Ishikawa (cell line): Measurements from ENCODE around the gene ISOC1.

Experiments
- CEBPB ChIP-seq: IDR thresholded peaks from 2 replicates; pipeline ENCODE4 v1.6.1; 2012
- CREB1 ChIP-seq: IDR thresholded peaks from 2 replicates; pipeline ENCODE4 v1.6.1; 2012; ENCODE audit warnings: low read depth
- EGR1 ChIP-seq: IDR thresholded peaks from 2 replicates; pipeline ENCODE4 v1.6.1; 2012
- EP300 ChIP-seq: IDR thresholded peaks from 2 replicates; pipeline ENCODE4 v1.6.1; 2012; ENCODE audit warnings: borderline replicate concordance
- FOXM1 ChIP-seq: IDR thresholded peaks from 2 replicates; pipeline ENCODE4 v1.6.1; 2012; ENCODE audit warnings: low read depth, borderline replicate concordance
- NFIC ChIP-seq: IDR thresholded peaks from 2 replicates; pipeline ENCODE4 v1.6.1; 2012
- RAD21 ChIP-seq: IDR thresholded peaks from 2 replicates; pipeline ENCODE4 v1.6.1; 2012; ENCODE audit warnings: low read depth
- TAF1 ChIP-seq: IDR thresholded peaks from 2 replicates; pipeline ENCODE4 v1.6.1; 2012; ENCODE audit warnings: low read depth, mild to moderate bottlenecking
- TCF12 ChIP-seq: IDR thresholded peaks from 2 replicates; pipeline ENCODE4 v1.6.1; 2012; ENCODE audit warnings: low read depth
- TEAD4 ChIP-seq: IDR thresholded peaks from 2 replicates; pipeline ENCODE4 v1.6.1; 2012
- YY1 ChIP-seq: IDR thresholded peaks from 2 replicates; pipeline ENCODE4 v1.6.1; 2012; ENCODE audit warnings: low read depth
- ZBTB7A ChIP-seq: IDR thresholded peaks from 2 replicates; pipeline ENCODE4 v1.6.1; 2012; ENCODE audit warnings: low read depth
- TF ChIP-seq, protein P1 (sequence below): IDR thresholded peaks from 2 replicates; pipeline ENCODE4 v1.6.1; 2012; ENCODE audit warnings: low read depth, mild to moderate bottlenecking
- TF ChIP-seq, protein P2 (sequence below): IDR thresholded peaks from 2 replicates; pipeline ENCODE4 v1.6.1; 2012
- TF ChIP-seq, protein P3 (sequence below): IDR thresholded peaks from 2 replicates; pipeline ENCODE4 v1.6.1; 2012

The ISOC1 gene

DNA sequence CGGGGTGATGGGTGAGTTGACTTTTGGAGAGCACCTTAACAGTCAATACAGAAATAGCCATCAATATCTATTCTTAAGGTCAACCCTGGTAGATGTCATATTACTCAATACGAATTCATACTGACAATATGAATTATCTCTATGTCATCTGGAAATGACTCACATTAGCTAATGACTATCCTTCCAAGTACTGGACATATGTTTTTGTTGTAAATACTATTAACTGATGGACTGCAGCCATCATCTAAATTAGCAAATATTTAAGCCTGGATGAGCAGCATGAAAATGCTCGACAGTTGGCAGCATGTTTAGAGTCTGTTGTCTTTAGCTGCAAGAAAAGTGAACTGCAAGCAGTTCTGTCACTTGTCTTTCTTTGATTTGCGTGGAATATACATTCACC is 19.6 kb upstream of the ISOC1 start:
- TF ChIP-seq, protein P1, sequence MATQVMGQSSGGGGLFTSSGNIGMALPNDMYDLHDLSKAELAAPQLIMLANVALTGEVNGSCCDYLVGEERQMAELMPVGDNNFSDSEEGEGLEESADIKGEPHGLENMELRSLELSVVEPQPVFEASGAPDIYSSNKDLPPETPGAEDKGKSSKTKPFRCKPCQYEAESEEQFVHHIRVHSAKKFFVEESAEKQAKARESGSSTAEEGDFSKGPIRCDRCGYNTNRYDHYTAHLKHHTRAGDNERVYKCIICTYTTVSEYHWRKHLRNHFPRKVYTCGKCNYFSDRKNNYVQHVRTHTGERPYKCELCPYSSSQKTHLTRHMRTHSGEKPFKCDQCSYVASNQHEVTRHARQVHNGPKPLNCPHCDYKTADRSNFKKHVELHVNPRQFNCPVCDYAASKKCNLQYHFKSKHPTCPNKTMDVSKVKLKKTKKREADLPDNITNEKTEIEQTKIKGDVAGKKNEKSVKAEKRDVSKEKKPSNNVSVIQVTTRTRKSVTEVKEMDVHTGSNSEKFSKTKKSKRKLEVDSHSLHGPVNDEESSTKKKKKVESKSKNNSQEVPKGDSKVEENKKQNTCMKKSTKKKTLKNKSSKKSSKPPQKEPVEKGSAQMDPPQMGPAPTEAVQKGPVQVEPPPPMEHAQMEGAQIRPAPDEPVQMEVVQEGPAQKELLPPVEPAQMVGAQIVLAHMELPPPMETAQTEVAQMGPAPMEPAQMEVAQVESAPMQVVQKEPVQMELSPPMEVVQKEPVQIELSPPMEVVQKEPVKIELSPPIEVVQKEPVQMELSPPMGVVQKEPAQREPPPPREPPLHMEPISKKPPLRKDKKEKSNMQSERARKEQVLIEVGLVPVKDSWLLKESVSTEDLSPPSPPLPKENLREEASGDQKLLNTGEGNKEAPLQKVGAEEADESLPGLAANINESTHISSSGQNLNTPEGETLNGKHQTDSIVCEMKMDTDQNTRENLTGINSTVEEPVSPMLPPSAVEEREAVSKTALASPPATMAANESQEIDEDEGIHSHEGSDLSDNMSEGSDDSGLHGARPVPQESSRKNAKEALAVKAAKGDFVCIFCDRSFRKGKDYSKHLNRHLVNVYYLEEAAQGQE: no peak
- TF ChIP-seq FOXM1 (no peak), EP300 (no peak), CREB1 (no peak), CEBPB (no peak), YY1 (no peak), TAF1 (no peak)
- TF ChIP-seq, protein P2, sequence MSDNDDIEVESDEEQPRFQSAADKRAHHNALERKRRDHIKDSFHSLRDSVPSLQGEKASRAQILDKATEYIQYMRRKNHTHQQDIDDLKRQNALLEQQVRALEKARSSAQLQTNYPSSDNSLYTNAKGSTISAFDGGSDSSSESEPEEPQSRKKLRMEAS: no peak

DNA sequence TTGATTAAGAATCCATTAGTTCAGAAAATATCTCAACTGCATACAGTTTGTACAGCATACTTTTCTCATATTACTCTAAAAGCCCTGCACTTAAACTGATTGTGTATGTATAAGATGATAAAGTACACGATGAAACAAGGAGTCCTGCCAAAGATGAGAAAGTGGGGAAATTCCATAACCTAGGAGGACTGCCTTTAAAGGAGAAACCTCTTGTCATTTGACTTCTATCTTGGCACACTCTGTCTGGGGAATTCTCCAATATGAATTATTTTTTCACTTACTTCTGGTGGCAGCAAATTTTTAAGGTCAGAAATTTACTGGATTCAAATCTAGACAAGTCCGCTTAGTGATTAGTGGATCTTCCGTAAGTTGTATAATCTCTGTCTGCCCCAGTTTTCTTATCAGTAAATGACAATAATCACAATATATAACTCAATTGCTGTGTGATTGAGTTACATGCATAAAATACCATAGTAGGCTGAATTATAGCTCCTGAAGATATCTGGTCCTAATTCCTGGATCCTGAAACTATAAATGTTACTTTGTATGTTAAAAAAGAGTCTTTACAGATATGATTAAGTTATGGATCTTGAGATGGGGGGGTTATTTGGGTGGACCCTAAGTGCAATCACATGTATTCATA is 17.0 kb upstream of the ISOC1 start:
- TF ChIP-seq YY1 (no peak), TAF1 (no peak), CREB1 (no peak), NFIC (no peak), EP300 (no peak), CEBPB (no peak), ZBTB7A (no peak), FOXM1 (no peak), RAD21 (no peak), EGR1 (no peak), TCF12 (no peak), TEAD4 (no peak)
- TF ChIP-seq, protein P3, sequence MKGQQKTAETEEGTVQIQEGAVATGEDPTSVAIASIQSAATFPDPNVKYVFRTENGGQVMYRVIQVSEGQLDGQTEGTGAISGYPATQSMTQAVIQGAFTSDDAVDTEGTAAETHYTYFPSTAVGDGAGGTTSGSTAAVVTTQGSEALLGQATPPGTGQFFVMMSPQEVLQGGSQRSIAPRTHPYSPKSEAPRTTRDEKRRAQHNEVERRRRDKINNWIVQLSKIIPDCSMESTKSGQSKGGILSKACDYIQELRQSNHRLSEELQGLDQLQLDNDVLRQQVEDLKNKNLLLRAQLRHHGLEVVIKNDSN: no peak
- TF ChIP-seq, protein P1: no peak
- TF ChIP-seq, protein P2: no peak

DNA sequence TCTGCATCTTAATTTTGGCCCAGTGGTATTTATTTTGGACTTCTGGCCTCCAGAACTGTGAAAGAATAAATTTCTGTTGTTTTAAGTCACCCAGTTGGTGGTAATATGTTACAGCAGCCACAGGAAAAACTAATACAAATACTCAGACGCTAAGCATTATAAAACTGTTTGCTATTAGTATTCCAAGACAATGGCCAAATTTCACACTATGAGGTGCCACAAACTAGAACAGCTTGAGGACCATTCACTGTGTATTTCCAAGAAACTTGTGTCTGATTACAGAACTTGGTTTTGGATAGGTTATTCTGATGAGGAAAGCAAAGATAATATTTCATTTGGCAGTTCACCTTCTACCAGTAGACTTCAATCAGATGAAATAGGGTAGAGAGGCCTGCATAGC is 16.3 kb upstream of the ISOC1 start:
- TF ChIP-seq EGR1: no peak
- no peak for TF ChIP-seq FOXM1
- no peak for TF ChIP-seq YY1
- TF ChIP-seq TAF1: no peak

DNA sequence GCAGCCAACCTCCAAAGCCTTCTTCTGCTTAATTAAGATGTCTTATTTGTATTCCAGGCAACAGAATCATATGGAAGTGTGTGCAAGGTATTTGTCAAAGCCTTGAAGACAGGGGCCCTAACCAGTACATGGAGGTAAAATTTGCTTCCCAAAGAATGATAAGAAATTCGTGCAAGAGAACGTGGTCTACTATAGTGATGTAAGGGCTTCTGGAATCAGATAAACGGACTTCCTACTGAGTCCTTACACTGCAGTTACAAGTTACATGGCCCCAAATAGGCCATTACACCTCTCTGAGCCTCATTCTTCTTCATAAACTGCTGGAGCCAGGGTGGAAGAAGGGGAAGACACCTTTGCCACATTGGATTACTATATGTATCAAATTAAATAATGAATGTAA is 15.9 kb upstream of the ISOC1 start:
- TF ChIP-seq EP300: no peak
- TF ChIP-seq, protein P1: no peak
- TF ChIP-seq CREB1: no peak
- TF ChIP-seq, protein P2: no peak
- TF ChIP-seq NFIC: no peak
- no peak for TF ChIP-seq EGR1
- no peak for TF ChIP-seq YY1
- no peak for TF ChIP-seq RAD21
- TF ChIP-seq TAF1: no peak
- TF ChIP-seq TCF12: no peak
- no peak for TF ChIP-seq FOXM1
- TF ChIP-seq CEBPB: no peak
- TF ChIP-seq ZBTB7A: no peak
- TF ChIP-seq, protein P3: no peak
- TF ChIP-seq TEAD4: no peak
